ENCODE data around the gene STRIP2.

Gene STRIP2

GRCh38 chr7:129535896-129536295, 101.7 kb downstream of the STRIP2 start:
- no peak overlapping the region for H3K9ac ChIP-seq (ENCODE audit: low read depth, low read length)
- no peaks in the 10 kb centered on the region for H4K20me1 ChIP-seq (ENCODE audit: insufficient read depth, low read length)
- H3K27me3 ChIP-seq (ENCODE audit: insufficient read depth, low read length, poor library complexity), result no peaks in the 10 kb centered on the region
- TF ChIP-seq EZH2 (IDR thresholded peaks at IDR 0.05; ENCODE audit: borderline replicate concordance, low read depth, low read length, severe bottlenecking), result no peak
- no peak for TF ChIP-seq CTCF (IDR thresholded peaks at IDR 0.05; ENCODE audit: borderline replicate concordance, extremely low read depth, low read length, poor library complexity, severe bottlenecking)
- H3K4me3 ChIP-seq (ENCODE audit: low read depth in 1 of 2, low read length in 2 of 2), result no peak overlapping the region
- no peak overlapping the region for H2AFZ ChIP-seq (ENCODE audit: low read depth, low read length)
- H3K79me2 ChIP-seq (ENCODE audit: insufficient read depth, low read length), result no peaks in the 10 kb centered on the region
- DNase-seq (peak; percentile 18), ATAC-seq (ENCODE audit: insufficient read depth, low read depth) (peak; percentile 64; the same call in 2 of the 3 replicates)
- no peaks in the 10 kb centered on the region for H3K9me3 ChIP-seq (ENCODE audit: insufficient read depth, low read length, severe bottlenecking)
- no peak overlapping the region for H3K27ac ChIP-seq (ENCODE audit: low read length)
- no peak overlapping the region for H3K4me2 ChIP-seq (ENCODE audit: insufficient read depth, low read length)
- peaks cover 5% of the 10 kb centered on the region; the same call in 1 of the 2 replicates for H3K4me1 ChIP-seq (ENCODE audit: insufficient read depth, low read length)
- no peaks in the 10 kb centered on the region for H3K36me3 ChIP-seq (ENCODE audit: insufficient read depth, low read length)

GRCh38 chr7:129536323-129536722, 102.1 kb downstream of the STRIP2 start:
- Histone ChIP-seq H3K36me3 (ENCODE audit: insufficient read depth, low read length) (no peaks in the 10 kb centered on the region), H3K9me3 (ENCODE audit: insufficient read depth, low read length, severe bottlenecking) (no peaks in the 10 kb centered on the region), H2AFZ (ENCODE audit: low read depth, low read length) (no peak overlapping the region), H3K27me3 (ENCODE audit: insufficient read depth, low read length, poor library complexity) (no peaks in the 10 kb centered on the region), H3K4me2 (ENCODE audit: insufficient read depth, low read length) (no peak overlapping the region), H4K20me1 (ENCODE audit: insufficient read depth, low read length) (no peaks in the 10 kb centered on the region), H3K4me1 (ENCODE audit: insufficient read depth, low read length) (peaks cover 5% of the 10 kb centered on the region; the same call in 1 of the 2 replicates), H3K27ac (ENCODE audit: low read length) (no peak overlapping the region), H3K9ac (ENCODE audit: low read depth, low read length) (no peak overlapping the region), H3K79me2 (ENCODE audit: insufficient read depth, low read length) (no peaks in the 10 kb centered on the region), H3K4me3 (ENCODE audit: low read depth in 1 of 2, low read length in 2 of 2) (no peak overlapping the region)
- DNase-seq (no peak), ATAC-seq (ENCODE audit: insufficient read depth, low read depth) (no peak)
- no peak for TF ChIP-seq CTCF (IDR thresholded peaks at IDR 0.05; ENCODE audit: borderline replicate concordance, extremely low read depth, low read length, poor library complexity, severe bottlenecking)
